ENCODE measurements around the gene B9D1.
A peak's percentile ranks its signal among the peaks of the same experiment; 100 is the strongest.

The B9D1 gene

GRCh38 chr17:19362277-19363113 lies at the start of gene B9D1:
B9D1 (minus strand) TSS chr17:19362723; CDS start chr17:19362569, 154 bp downstream.
- DNase-seq, result peak; percentile 89

- DNase-seq, result no peak
These were observed 49.1 kb upstream of the B9D1 start for GRCh38 chr17:19411631-19412030.

GRCh38 chr17:19410875-19411620 lies 48.5 kb upstream of the B9D1 start, which contains the start of gene RNF112:
RNF112 (plus strand) TSS chr17:19411232; CDS start chr17:19411409, 177 bp downstream.
- DNase-seq, result no peak

GRCh38 chr17:19410091-19410490 lies 47.6 kb upstream of the B9D1 start:
- no peak for DNase-seq

GRCh38 chr17:19409509-19409908 lies 47.0 kb upstream of the B9D1 start:
- DNase-seq, result peak; percentile 72

- no peak for DNase-seq
These were observed 46.5 kb upstream of the B9D1 start for GRCh38 chr17:19409066-19409465.

- no peak for DNase-seq
These were observed 45.8 kb upstream of the B9D1 start for GRCh38 chr17:19408346-19408710.

GRCh38 chr17:19407601-19408345 lies 45.2 kb upstream of the B9D1 start:
- no peak for DNase-seq

GRCh38 chr17:19405114-19405513 lies 42.6 kb upstream of the B9D1 start:
- DNase-seq, result no peak

- DNase-seq, result no peak
These were observed 41.7 kb upstream of the B9D1 start for GRCh38 chr17:19404264-19404663.

GRCh38 chr17:19403021-19403420 lies 40.5 kb upstream of the B9D1 start:
- no peak for DNase-seq

- DNase-seq, result no peak
These were observed 39.6 kb upstream of the B9D1 start for GRCh38 chr17:19402171-19402570.

GRCh38 chr17:19401321-19402010 lies 38.9 kb upstream of the B9D1 start:
- DNase-seq, result no peak

GRCh38 chr17:19399750-19400450 lies 37.4 kb upstream of the B9D1 start:
- no peak for DNase-seq

- peak; percentile 83 for DNase-seq
These were observed 36.0 kb upstream of the B9D1 start for GRCh38 chr17:19398301-19399181.

GRCh38 chr17:19397556-19398041 lies 35.1 kb upstream of the B9D1 start:
- no peak for DNase-seq

- DNase-seq, result no peak
These were observed 29.8 kb upstream of the B9D1 start for GRCh38 chr17:19392303-19392702.

GRCh38 chr17:19391432-19391831 lies 28.9 kb upstream of the B9D1 start:
- no peak for DNase-seq

GRCh38 chr17:19390951-19391350 lies 28.4 kb upstream of the B9D1 start:
- no peak for DNase-seq
